ENCODE data around the gene DNAJB4.
"Not testable (repeated sequence)": the region's sequence is repeated elsewhere in the genome, so short reads cannot be mapped to it uniquely, and the experiment has no call there.

Gene DNAJB4

GRCh38 chr1:78004719-78005447 is at the start of gene DNAJB4:
DNAJB4 (plus strand) TSS chr1:78004939; CDS start chr1:78005111, 172 bp downstream.
- peak; percentile 22 for DNase-seq

DNA sequence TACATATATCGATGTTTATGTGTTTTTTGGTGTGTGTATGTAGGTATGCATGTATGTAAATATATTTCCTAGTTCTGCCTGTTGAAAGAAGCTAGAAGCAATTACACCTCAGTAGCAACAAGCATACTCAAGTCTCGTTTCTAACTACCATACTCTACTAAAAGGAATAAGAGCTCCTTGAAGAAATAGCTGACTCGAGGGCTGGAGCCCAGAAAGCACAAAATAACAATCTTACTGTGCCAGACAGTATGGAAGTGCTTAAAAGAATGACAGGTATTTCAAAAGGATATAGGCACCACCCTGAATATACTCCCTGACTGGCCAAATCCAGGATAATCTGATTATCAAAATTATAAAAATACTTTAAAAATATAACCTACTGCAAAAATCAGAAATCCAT is 49.0 kb upstream of the DNAJB4 start:
- no peak for DNase-seq

DNA sequence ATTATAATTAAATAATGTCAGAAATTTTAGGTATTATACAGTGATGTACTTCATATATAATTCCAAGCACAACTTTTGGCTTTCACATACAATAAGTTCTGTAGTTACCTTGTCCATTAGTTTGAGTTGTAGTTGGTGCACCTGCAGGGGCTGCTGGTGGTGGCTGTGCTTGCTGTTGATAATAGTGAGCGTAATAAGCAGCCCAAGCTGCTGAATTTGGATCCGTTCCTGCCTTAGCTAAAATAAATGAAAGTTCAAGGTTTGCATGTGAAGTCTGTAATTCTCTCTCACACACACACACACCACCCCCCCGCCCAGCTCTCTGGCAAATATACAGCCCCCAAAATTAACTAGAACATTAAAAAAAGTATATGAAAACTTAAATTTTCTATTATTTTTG is 48.3 kb upstream of the DNAJB4 start:
- DNase-seq, result no peak

DNA sequence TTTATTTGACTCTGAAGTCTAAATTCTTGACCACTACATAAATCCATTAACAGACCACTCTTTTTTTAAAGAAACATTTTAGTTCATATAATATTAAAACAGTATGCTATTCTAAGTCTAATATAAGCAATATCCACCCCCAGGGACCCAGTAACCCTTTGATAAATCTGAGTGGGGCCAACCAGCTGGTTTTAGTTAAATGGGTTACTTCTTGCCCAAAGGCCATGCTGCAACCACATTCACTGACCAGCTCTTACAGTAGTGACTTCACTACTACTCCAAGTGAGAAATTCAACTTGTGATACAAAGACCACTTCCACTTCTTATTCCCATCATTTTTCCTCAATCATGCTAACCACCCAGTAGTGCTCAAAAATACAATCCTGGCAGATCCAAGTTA is 46.3 kb upstream of the DNAJB4 start:
- no peak for DNase-seq

GRCh38 chr1:77958850-77959249 is 45.9 kb upstream of the DNAJB4 start:
- no peak for DNase-seq

DNA sequence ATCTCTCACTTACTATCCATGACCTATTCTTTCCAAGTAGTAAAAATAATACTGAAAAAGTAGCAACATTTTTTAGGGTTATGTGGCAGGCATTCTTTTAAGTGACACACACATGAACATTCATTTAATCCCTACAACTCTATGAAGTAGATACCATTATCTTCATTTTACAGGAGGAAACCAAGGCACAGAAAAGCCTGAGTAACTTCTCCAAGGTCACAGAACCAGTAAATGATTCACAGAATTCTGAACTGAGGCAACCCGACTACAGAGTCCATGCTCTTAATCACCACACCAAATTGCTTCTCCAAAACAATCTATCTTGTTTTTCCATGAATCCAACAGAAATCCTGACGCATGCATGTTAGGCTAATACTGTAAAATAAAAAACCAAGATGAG is 43.3 kb upstream of the DNAJB4 start:
- no peak for DNase-seq

DNA sequence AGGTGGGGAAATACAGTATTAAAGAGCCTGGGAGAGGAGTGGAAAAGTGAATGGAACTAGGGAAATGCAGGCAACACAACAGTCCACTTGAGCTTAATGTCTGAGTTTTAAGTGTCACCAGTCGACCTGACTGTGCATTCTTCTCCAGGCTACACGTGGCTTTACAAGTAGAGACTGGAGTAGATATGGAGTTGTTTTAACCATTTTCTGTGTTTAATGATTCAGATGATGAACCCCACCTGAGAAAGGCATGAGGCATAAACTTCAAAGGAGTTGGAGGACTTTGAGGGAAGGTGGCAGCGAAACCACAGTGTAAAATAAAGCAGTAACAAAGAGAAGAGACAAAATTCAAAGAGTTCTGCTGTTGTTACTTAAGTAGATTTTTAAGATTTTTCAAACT is 38.4 kb upstream of the DNAJB4 start:
- no peak for DNase-seq

GRCh38 chr1:77970192-77970591 is 34.5 kb upstream of the DNAJB4 start:
- DNase-seq, result no peak

DNA sequence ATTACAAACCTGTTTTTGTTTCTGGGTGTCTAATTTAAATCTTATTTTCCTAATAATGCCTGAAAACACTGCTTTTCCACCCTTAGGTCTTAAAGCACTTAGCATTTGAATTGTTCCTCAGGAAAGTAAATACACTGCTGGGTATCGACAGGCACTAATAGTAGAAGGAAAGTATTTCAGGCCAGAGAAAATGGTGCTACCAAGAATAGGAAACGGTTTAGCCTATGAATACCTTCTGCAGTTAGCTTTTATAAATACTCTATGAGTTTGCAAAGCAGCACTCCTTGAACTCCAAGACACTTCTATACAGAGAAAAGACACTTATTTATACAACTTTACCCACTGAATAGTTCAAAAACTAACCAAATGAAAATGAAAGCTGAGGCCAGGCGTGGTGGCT is 32.7 kb upstream of the DNAJB4 start:
- DNase-seq, result no peak

DNA sequence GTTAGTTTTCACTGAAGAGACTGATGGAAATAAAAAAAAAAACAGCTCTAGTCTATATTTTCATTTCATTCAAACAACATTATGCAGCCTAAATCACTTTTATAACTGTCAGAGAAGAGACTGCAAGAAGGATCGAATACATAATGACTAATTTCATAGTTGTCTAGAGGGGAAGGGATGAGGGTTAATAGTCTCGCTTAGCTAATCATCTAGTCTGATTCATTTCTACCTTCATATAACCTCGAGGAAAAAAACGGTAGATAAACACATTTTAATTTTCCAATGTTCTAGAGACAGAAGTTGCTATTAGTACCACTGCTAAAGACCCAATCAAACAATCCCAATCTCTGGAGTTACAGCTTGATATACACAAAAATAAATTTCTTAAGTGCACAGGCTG is 29.4 kb upstream of the DNAJB4 start:
- no peak for DNase-seq

GRCh38 chr1:77975907-77976306 is 28.8 kb upstream of the DNAJB4 start:
- DNase-seq, result no peak

GRCh38 chr1:77976433-77977076 is 28.2 kb upstream of the DNAJB4 start:
- DNase-seq, result no peak

DNA sequence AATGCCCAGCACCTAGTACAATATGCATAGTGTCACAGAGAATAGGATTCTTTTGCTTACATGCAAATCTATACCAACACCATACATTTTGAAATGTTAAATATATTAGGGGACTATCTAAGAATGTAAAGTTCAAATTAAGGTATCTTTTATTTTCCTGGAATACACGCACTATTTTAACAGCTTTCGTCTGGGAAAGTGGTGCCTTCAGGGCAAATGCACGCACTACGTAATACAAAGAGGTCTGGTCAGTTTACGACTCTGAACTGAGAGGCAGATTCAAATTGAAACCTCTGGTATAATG is 26.8 kb upstream of the DNAJB4 start:
- no peak for DNase-seq

DNA sequence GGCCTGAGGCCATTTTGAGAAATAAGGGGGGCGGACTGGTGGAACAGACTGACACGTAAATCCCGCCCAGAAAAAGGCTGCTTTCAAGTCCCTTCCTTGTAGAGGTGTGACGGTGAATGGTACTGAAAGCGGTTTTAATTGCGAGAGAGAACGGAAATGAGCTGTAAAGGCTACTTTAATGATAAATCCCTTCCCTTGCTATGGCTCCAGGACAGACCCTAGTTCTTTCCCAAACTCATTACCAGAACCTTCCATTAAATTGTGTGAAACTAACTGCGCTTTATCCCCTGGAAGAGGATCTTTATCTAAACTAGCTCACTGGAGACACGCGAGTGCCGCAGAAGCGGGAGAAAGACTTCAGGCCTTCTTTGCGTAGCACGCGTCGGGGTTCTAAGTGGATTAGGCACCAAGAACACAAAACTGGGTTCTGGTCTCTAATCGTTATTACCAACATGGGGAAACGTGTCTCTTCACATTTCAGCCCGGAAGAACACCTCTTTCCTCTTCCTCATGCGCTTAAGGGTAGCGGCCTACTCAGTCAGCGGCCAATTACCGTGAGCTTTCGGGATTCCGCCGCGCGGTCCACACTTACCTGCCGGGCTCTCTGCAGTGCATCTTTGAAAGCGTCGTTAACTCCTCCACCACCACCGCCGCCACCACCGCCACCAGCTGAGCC is 26.3 kb upstream of the DNAJB4 start:
- peak; percentile 50 for DNase-seq

DNA sequence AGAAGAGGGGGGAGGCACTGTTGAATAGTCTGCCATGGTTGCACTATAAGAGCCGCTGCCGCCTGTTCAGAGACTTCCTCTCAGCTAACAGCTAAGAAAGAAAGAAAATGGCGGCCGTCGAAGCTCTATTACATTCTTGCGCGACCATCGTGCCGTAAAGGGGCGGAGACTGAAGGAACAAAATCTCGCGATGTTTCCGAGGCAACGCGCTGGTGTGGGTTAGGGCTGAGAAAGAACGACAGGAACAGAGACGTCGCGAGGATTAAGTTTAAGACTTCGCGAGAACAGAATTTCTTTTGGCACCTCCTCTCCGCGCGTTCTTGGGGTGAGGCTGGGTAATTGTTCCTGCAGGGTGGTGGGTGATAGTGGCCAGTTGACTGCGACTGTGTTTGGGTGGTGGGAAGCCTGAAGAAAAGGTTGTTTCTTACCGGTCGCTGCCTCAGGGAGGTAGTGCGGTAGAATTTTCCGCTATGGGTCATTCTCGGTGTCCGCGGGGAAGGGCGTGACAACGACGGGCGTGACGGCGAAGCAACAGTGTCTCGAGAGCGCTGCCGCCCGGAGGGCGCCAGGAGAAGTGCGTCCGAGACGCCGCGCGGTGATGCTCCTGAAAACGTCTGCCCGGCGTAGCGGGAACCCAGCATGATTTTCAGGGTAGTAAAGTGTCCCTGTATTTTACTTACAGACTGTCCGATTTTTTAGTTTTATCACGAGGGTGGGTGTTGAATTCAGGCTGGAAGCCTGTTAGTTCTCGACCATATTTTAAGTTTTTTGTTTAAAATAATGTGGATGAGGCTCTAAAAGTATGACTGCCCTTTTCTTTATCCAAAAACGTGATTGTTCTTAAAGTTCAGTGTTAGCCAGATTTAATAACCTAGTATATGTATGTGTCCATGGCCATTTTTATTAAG is 25.5 kb upstream of the DNAJB4 start, which contains the start of gene FUBP1:
FUBP1 (minus strand) TSS at position 104 of the 908 bp plus-strand sequence; CDS start at position 36, 68 bp downstream.
- DNase-seq, result peak; percentile 85

GRCh38 chr1:77983352-77983996 is 21.3 kb upstream of the DNAJB4 start:
- not testable (repeated sequence) for DNase-seq

DNA sequence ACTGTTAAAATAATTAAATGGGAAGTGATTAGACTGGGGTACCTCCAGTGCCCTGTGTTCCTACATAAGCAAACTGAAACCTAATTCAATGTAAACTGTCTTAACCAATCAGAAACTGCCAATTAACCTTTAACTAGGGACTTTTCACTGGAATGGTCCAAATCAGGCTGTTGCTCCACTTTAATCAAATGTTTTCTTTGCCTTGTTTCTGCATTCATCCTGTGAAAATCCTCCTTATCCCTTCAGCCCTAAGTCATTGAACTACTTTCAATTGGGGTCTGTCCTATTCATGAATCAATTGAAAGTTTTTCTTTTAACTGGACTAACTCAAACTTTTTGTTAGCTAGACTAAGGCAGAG is 20.8 kb upstream of the DNAJB4 start:
- DNase-seq, result no peak

- no peak for DNase-seq
Measured at GRCh38 chr1:77984629-77985028, 20.1 kb upstream of the DNAJB4 start.

DNA sequence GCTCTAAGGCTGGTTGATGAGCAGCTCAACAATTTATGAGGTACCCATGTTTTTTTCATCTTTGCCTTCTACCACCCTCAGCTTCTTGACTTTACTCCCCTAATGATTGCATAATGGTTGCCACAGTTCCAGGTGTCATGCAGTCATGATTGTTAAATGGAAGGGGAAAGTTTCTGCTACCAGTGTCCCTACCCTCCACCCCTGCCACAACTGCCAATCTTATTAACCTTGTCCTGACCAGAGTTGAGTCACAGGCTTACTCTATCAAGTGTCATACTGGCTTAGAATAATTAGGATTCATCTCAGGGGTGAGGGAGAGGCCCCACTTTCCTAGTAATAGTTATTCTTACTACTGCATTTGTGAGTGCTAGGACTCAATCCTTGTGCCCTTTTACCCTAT is 17.9 kb upstream of the DNAJB4 start:
- DNase-seq, result no peak

DNA sequence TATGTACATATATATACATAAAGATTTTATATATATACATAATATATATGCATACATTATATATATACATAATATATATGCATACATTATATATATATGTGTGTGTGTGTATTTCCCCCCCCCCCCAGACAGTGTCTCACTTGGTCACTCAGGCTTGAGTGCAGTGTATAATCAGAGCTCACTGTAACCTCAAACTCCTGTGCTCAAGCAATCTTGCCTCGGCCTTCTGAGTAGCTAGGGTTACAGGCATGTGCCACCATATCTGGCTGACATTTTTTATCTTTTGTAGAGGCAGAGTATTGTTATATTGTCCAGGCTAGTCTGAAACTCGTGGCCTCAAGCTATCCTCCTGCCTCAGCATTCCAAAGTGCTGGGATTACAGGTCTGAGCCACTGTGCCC is 16.8 kb upstream of the DNAJB4 start:
- DNase-seq, result no peak

DNA sequence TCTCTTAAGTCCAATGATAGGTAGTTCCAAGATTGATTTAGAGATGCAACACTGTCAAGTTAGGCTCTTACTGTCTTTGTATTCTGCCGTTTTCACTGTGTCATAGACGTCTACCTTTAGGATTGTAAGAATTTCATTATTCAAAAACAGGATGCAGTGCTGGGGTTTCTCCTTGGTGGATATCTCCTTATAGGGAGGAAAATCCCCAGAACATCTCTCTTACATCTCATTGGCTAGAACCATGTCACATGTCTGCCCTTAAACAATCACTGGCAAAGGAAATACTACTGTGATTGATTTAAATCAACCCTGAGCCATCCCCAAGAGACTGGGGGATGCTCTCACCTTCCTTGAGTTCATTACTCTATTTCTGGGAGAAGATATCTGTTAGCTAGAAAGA is 15.0 kb upstream of the DNAJB4 start:
- DNase-seq, result no peak

DNA sequence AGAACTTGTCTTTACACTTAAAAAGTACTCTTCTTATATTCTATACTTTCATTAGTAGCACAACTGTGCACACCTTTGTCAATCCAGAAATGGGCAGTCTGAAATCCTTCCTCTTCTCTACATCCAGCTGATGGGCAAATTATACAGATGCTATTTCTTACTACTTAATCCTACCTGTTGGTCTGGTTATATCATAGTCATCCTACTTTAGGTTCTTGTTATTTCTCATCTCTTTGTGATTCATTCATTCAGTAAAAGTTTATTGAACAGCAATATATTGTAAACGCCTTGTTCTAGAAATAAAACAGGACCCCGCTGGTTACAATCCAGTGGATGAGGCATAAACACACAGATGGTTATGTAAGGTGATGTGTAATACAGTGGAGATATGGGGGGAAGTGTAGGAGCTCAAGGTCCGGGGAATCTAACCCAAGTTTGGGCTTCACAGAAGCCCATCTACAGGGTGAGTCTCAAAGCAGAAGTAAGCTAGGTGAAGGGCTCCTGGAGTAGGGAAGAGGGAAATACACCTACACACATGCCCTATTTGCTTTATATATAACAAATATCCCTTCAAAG is 14.0 kb upstream of the DNAJB4 start:
- DNase-seq, result no peak
